HCT116 (cell line): ENCODE measurements around the gene ANO4. TPM values are rescaled to one million over a fixed set of nuclear protein-coding genes. Genes with fewer than 3 reads are reported as not detected.

ENCODE experiments used
- ATAC-seq: fragments of 200-7000 bp; cut with Tn5 transposase; 2 replicates; pipeline ENCODE4 v1.9.1; 2020; ENCODE audit warnings: mild to moderate bottlenecking, moderate library complexity
- BruUV-seq: library from RNA; stranded (reverse); fragments of 400-500 nt; replicated peaks from 2 replicates; lab custom pipeline; 2021; lab: Mats Ljungman, UMichigan
- CTCF ChIA-PET: fragments of 300-600 bp; sonication (Branson Sonifier 250); formaldehyde crosslinking; loops from one replicate; lab custom pipeline; 2021; ENCODE audit warnings: antibody characterized with exemption; lab: Charles Lee
- POLR2A ChIA-PET: fragments of 300-600, 350-600 bp; sonication (Branson Sonifier 250); formaldehyde crosslinking; loops from one replicate; lab custom pipeline; 2021; ENCODE audit warnings: antibody characterized with exemption; lab: Charles Lee
- RAD21 ChIA-PET, 2 experiments: fragments of 300-600 bp; sonication (Branson Sonifier 250); formaldehyde crosslinking; loops; one replicate each; lab custom pipeline; 2023; ENCODE audit warnings: low total read pairs in 2 of 2; ENCODE audit not compliant: uncharacterized antibody in 2 of 2, unreplicated experiment in 2 of 2, low non-redundant PET in 1 of 2; lab: Charles Lee
- DNase-seq: peaks from one replicate; pipeline ENCODE4 v3.0.0-alpha.2; 2010; ENCODE audit warnings: low read depth, low spot score
- H2AFZ ChIP-seq: fragments of 200-600 bp; shearing (Covaris generic), sonication (generic); 2 replicates; pipeline ENCODE4 v1.6.1; 2017; ENCODE audit warnings: low read depth, mixed run types, mixed read lengths, antibody characterized with exemption, low read length; ENCODE audit not compliant: poor library complexity, severe bottlenecking
- H3K27ac ChIP-seq: 2 replicates; pipeline ENCODE4 v1.5.1; 2012; ENCODE audit warnings: low read depth, low read length
- H3K27me3 ChIP-seq: fragments of 200-600 bp; sonication (generic); 2 replicates; pipeline ENCODE4 v1.6.1; 2016; ENCODE audit warnings: mixed run types, low read length, mixed read lengths; ENCODE audit not compliant: insufficient read depth
- H3K36me3 ChIP-seq, 2 experiments: fragments of 200-500 bp in 1 of 2; fragments of 200-600 bp in 1 of 2; sonication (Bioruptor generic) in 1 of 2; sonication (generic) in 1 of 2; 2 replicates each; pipeline versions ENCODE4 v1.5.1 to v1.6.1; 2014 to 2016; ENCODE audit warnings: low read length in 2 of 2, inconsistent platforms in 1 of 2, mixed read lengths in 1 of 2, mixed run types in 1 of 2; ENCODE audit not compliant: insufficient read depth in 2 of 2, control insufficient read depth in 1 of 2
- H3K4me1 ChIP-seq, 2 experiments: fragments of 200-600 bp in 1 of 2; sonication (generic) in 1 of 2; 2 replicates each; pipeline versions ENCODE4 v1.5.1 to v1.6.1; 2012 to 2017; ENCODE audit warnings: low read length in 2 of 2, inconsistent platforms in 1 of 2, mild to moderate bottlenecking in 1 of 2, mixed read lengths in 1 of 2, mixed run types in 1 of 2, moderate library complexity in 1 of 2; ENCODE audit not compliant: insufficient read depth in 2 of 2, control insufficient read depth in 1 of 2
- H3K4me2 ChIP-seq: fragments of 200-600 bp; sonication (generic); 2 replicates; pipeline ENCODE4 v1.6.1; 2017; ENCODE audit warnings: mixed run types, low read length, mixed read lengths
- H3K4me3 ChIP-seq, 2 experiments: fragments of 200-600 bp in 1 of 2; sonication (generic) in 1 of 2; replicated peaks in 1 of 2; 2 replicates each; pipeline ENCODE4 v1.5.1; 2011 to 2016; ENCODE audit warnings: low read length in 2 of 2, control low read depth in 1 of 2, low read depth in 1 of 2, mild to moderate bottlenecking in 1 of 2, mixed read lengths in 1 of 2, mixed run types in 1 of 2
- H3K79me2 ChIP-seq: fragments of 200-600 bp; sonication (generic); 2 replicates; pipeline ENCODE4 v1.6.1; 2017; ENCODE audit warnings: mild to moderate bottlenecking, mixed run types, low read length, moderate library complexity, mixed read lengths; ENCODE audit not compliant: insufficient read depth
- H3K9ac ChIP-seq: fragments of 200-600 bp; sonication (generic); 2 replicates; pipeline ENCODE4 v1.6.1; 2016; ENCODE audit warnings: low read length, mixed read lengths
- H3K9me2 ChIP-seq: fragments of 200-600 bp; sonication (generic), shearing (Covaris generic); 2 replicates; pipeline ENCODE4 v1.6.1; 2017; ENCODE audit warnings: mixed run types, mild to moderate bottlenecking, moderate library complexity; ENCODE audit not compliant: insufficient read depth
- H3K9me3 ChIP-seq, 2 experiments: fragments of 200-500 bp in 1 of 2; fragments of 200-600 bp in 1 of 2; sonication (Bioruptor generic) in 1 of 2; sonication (generic) in 1 of 2; 2 replicates each; pipeline ENCODE4 v1.6.1; 2014 to 2017; ENCODE audit warnings: low read length in 2 of 2, mixed read lengths in 2 of 2, inconsistent platforms in 1 of 2, low read depth in 1 of 2, mild to moderate bottlenecking in 1 of 2, mixed run types in 1 of 2, moderate library complexity in 1 of 2; ENCODE audit not compliant: control insufficient read depth in 1 of 2, insufficient read depth in 1 of 2
- H4K20me1 ChIP-seq: fragments of 200-600 bp; sonication (generic), shearing (Covaris generic); 2 replicates; pipeline ENCODE4 v1.6.1; 2017; ENCODE audit warnings: mixed run types, mild to moderate bottlenecking, moderate library complexity; ENCODE audit not compliant: insufficient read depth
- CEBPB ChIP-seq: IDR thresholded peaks from 2 replicates; pipeline ENCODE4 v1.6.1; 2012; ENCODE audit warnings: low read depth
- EGR1 ChIP-seq: IDR thresholded peaks from 2 replicates; pipeline ENCODE4 v1.6.1; 2012; ENCODE audit warnings: low read depth
- ELF1 ChIP-seq: IDR thresholded peaks from 2 replicates; pipeline ENCODE4 v1.6.1; 2012; ENCODE audit warnings: low read depth, borderline replicate concordance
- EZH2 ChIP-seq: fragments of 200-600 bp; sonication (generic); IDR thresholded peaks from 2 replicates; pipeline ENCODE4 v1.6.1; 2017; ENCODE audit warnings: antibody characterized with exemption, mixed run types
- EZH2phosphoT487 ChIP-seq: fragments of 200-600 bp; IDR thresholded peaks from 2 replicates; pipeline ENCODE4 v1.6.1; 2018; ENCODE audit warnings: antibody characterized with exemption, borderline replicate concordance
- POLR2A ChIP-seq: IDR thresholded peaks from 2 replicates; pipeline ENCODE4 v1.7.0; 2011; ENCODE audit warnings: borderline replicate concordance; ENCODE audit not compliant: insufficient read depth, insufficient read length; ENCODE audit errors: extremely low read depth
- POLR2AphosphoS5 ChIP-seq: IDR thresholded peaks from 2 replicates; pipeline ENCODE4 v1.6.1; 2011; ENCODE audit warnings: mild to moderate bottlenecking, low read depth, low read length, moderate library complexity
- REST ChIP-seq: IDR thresholded peaks from 2 replicates; pipeline ENCODE4 v1.6.1; 2012; ENCODE audit warnings: low read depth
- SP1 ChIP-seq: IDR thresholded peaks from 2 replicates; pipeline ENCODE4 v1.6.1; 2012; ENCODE audit warnings: low read depth
- SRF ChIP-seq: IDR thresholded peaks from 2 replicates; pipeline ENCODE4 v1.6.1; 2012; ENCODE audit warnings: low read depth
- TCF7L2 ChIP-seq: IDR thresholded peaks from 2 replicates; pipeline ENCODE4 v1.7.0; 2011; ENCODE audit warnings: borderline replicate concordance, inconsistent platforms; ENCODE audit not compliant: insufficient read depth, insufficient read length; ENCODE audit errors: extremely low read depth
- YY1 ChIP-seq: IDR thresholded peaks from 2 replicates; pipeline ENCODE4 v1.6.1; 2011; ENCODE audit warnings: low read length, low read depth, moderate library complexity, mild to moderate bottlenecking; ENCODE audit not compliant: insufficient replicate concordance; ENCODE audit errors: extremely low read depth
- ZBTB33 ChIP-seq: IDR thresholded peaks from 2 replicates; pipeline ENCODE4 v1.6.1; 2011; ENCODE audit warnings: mild to moderate bottlenecking, low read length, moderate library complexity; ENCODE audit not compliant: insufficient replicate concordance; ENCODE audit errors: extremely low read depth
- ZFX ChIP-seq: fragments of 450-650 bp; IDR thresholded peaks from 2 replicates; pipeline ENCODE4 v1.6.1; 2017
- ZNF274 ChIP-seq: fragments of 200-500 bp; sonication (Bioruptor generic); IDR thresholded peaks from 2 replicates; pipeline ENCODE4 v1.6.1; 2014; ENCODE audit warnings: mild to moderate bottlenecking, low read depth, low read length, inconsistent platforms
- intact Hi-C: fragments of 100-400 bp; cut with micrococcal nuclease; formaldehyde crosslinking; loops from 2 replicates; pipeline ENCODE4 v1.10.0; 2022
- total RNA-seq: library from RNA; stranded (reverse); gene quantifications from one replicate; pipeline ENCODE4 v1.2.1, GENCODE V29; 2021; ENCODE audit not compliant: unreplicated experiment

The ANO4 gene
- total RNA-seq, 1 experiment from 2014 or later, result 1.7 TPM

GRCh38 chr12:100859063-100859627, 64.6 kb downstream of the ANO4 start:
- ChIA-PET POLR2A (no interaction called here), CTCF (no interaction called here), RAD21 (no interaction called here)
- Histone ChIP-seq H3K79me2 (no peaks in the 10 kb centered on the region), H3K9me3 (no peaks in the 10 kb centered on the region), H3K9ac (no peak overlapping the region), H3K27ac (no peak overlapping the region), H3K36me3 (no peaks in the 10 kb centered on the region), H3K4me3 (no peak overlapping the region), H2AFZ (no peak overlapping the region), H3K27me3 (no peaks in the 10 kb centered on the region), H3K9me2 (no peaks in the 10 kb centered on the region), H4K20me1 (no peaks in the 10 kb centered on the region), H3K4me2 (no peak overlapping the region), H3K4me1 (peaks cover 0 to 8% of the 10 kb centered on the region in 2 experiments; a peak in 2 of 4 replicates)
- no TSS peak for BruUV-seq
- TF ChIP-seq EGR1 (no peak), ZBTB33 (no peak), POLR2A (no peak), REST (no peak), ELF1 (no peak), CEBPB (no peak), EZH2 (no peak), POLR2AphosphoS5 (no peak), SRF (no peak), EZH2phosphoT487 (no peak), YY1 (no peak), TCF7L2 (no peak), SP1 (no peak), ZFX (no peak), ZNF274 (no peak)
- DNase-seq (no peak), ATAC-seq (peak; percentile 53; the same call in 1 of the 2 replicates)
- intact Hi-C loops, result no loop called here
